Measurements from ENCODE around the gene STAT6. TPM values are rescaled to one million over a fixed set of nuclear protein-coding genes. Genes with fewer than 3 reads are reported as not detected.

STAT6 gene
- total and polyA plus RNA-seq, 2 of the 8 experiments (the other 6 are each of a cell fraction or from before 2014, with no cell fraction given), result 32.9 to 38.7 TPM

GRCh38 chr12:57130941-57131340 is 19.8 kb upstream of the STAT6 start (continued):
- TF ChIP-seq SIN3A (conservative IDR thresholded peaks at IDR 0.05 in 1 of 2, IDR thresholded peaks at IDR 0.05 in 1 of 2; ENCODE audit: low read depth in 1 of 2, low read length in 2 of 2) (no peak), HDAC6 (IDR thresholded peaks at IDR 0.05; ENCODE audit: low read depth, low read length) (no peak)

Data from H1 (cell line).